HepG2 (cell line): Measurements from ENCODE around the gene IFIT1B. TPM values are rescaled to one million over a fixed set of nuclear protein-coding genes. Genes with fewer than 3 reads are reported as not detected.

Experiments used
- AKAP8 ChIP-seq: sonication (generic); formaldehyde crosslinking; IDR thresholded peaks from 2 replicates; pipeline ENCODE4 v1.5.1; 2020; ENCODE audit warnings: mild to moderate bottlenecking, missing genetic modification reagents
- CHCHD3 ChIP-seq: sonication (generic); formaldehyde crosslinking; IDR thresholded peaks from 2 replicates; pipeline ENCODE4 v1.8.0; 2022; ENCODE audit warnings: mild to moderate bottlenecking, missing genetic modification reagents, moderate library complexity
- EZH2 ChIP-seq: conservative IDR thresholded peaks from 2 replicates; pipeline ENCODE4 v1.6.1; 2012; ENCODE audit warnings: mild to moderate bottlenecking, low read depth, low read length, moderate library complexity
- MYC ChIP-seq: sonication (generic); formaldehyde crosslinking; IDR thresholded peaks from 2 replicates; pipeline ENCODE4 v1.9.0; 2021; ENCODE audit warnings: missing genetic modification reagents, borderline replicate concordance
- SIX4 ChIP-seq: sonication (generic); formaldehyde crosslinking; IDR thresholded peaks from 2 replicates; pipeline ENCODE4 v1.4.0; 2020; ENCODE audit warnings: missing genetic modification reagents
- ZNF552 ChIP-seq: sonication (generic); formaldehyde crosslinking; IDR thresholded peaks from 2 replicates; pipeline ENCODE4 v1.9.0; 2022; ENCODE audit warnings: missing genetic modification reagents, mild to moderate bottlenecking, borderline replicate concordance
- ZSCAN25 ChIP-seq: sonication (generic); formaldehyde crosslinking; IDR thresholded peaks from 2 replicates; pipeline ENCODE4 v1.8.0; 2022; ENCODE audit warnings: mild to moderate bottlenecking, missing genetic modification reagents
- polyA plus RNA-seq, 8 experiments: library from polyadenylated mRNA; depleted of rRNA in 3 of 8; stranded (reverse) in 7 of 8; unstranded in 1 of 8; fragments of >200 nt; fragmentation: Illumina TruSeq in 4 of 8; extraction: Trizol in 4 of 8; gene quantifications; 2 replicates each; pipeline versions ENCODE4 v1.2.1 to v1.2.3, GENCODE V29; 2011 to 2016; ENCODE audit warnings: low read depth in 4 of 8, missing spikeins in 1 of 8, mixed read lengths in 1 of 8; ENCODE audit not compliant: insufficient read depth in 1 of 8
- total RNA-seq, 5 experiments: library from RNA; depleted of rRNA; stranded (reverse); fragments of >200 nt; fragmentation: Illumina TruSeq; extraction: Trizol; gene quantifications; 2 replicates each; pipeline ENCODE4 v1.2.3, GENCODE V29; 2016; ENCODE audit warnings: low read depth in 1 of 5
- TF ChIP-seq, protein P1 (sequence below): conservative IDR thresholded peaks from 2 replicates; pipeline ENCODE4 v1.6.1; 2018; ENCODE audit warnings: missing genetic modification reagents
- TF ChIP-seq, protein P2 (sequence below): sonication (generic); formaldehyde crosslinking; IDR thresholded peaks from 2 replicates; pipeline ENCODE4 v1.4.0; 2020; ENCODE audit warnings: mild to moderate bottlenecking, missing genetic modification reagents, borderline replicate concordance
- TF ChIP-seq, protein P3 (sequence below): sonication (generic); formaldehyde crosslinking; IDR thresholded peaks from 2 replicates; pipeline ENCODE4 v1.4.0; 2020; ENCODE audit warnings: missing genetic modification reagents
- TF ChIP-seq, protein P4 (sequence below): sonication (generic); formaldehyde crosslinking; IDR thresholded peaks from 2 replicates; pipeline ENCODE4 v1.4.0; 2020; ENCODE audit warnings: mild to moderate bottlenecking, missing genetic modification reagents

IFIT1B gene
- total and polyA plus RNA-seq, 2 of the 13 experiments (the other 11 are each of a cell fraction or from before 2014, with no cell fraction given) = not detected

DNA sequence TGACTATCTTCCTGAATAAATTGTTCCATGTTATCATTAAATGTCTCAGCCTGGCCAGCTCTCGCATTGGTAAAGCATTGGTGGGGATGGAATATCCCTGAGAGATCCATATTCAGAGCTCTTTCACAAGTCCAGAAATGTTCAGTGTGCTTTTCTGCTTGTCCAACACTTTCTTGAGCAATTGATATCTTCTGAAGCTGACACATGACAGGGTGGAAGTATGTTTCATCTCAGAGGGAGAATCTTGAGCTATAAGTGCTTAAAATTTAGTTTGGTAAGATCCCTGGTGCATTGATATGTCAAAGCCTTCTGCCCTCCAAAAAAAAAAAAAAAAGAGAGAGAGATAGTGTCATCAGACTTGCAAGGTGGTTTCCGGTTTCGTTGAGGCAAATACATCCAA lies 42.6 kb upstream of the IFIT1B start (continued):
- TF ChIP-seq AKAP8 (CRISPR knock-in tag) (no peak), ZSCAN25 (no peak), SIX4 (CRISPR knock-in tag) (no peak), ZNF552 (CRISPR knock-in tag) (no peak), EZH2 (no peak), MYC (CRISPR knock-in tag) (no peak), CHCHD3 (no peak)
- TF ChIP-seq, protein P1, sequence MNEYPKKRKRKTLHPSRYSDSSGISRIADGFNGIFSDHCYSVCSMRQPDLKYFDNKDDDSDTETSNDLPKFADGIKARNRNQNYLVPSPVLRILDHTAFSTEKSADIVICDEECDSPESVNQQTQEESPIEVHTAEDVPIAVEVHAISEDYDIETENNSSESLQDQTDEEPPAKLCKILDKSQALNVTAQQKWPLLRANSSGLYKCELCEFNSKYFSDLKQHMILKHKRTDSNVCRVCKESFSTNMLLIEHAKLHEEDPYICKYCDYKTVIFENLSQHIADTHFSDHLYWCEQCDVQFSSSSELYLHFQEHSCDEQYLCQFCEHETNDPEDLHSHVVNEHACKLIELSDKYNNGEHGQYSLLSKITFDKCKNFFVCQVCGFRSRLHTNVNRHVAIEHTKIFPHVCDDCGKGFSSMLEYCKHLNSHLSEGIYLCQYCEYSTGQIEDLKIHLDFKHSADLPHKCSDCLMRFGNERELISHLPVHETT (CRISPR knock-in tag) = no peak
- TF ChIP-seq, protein P2, sequence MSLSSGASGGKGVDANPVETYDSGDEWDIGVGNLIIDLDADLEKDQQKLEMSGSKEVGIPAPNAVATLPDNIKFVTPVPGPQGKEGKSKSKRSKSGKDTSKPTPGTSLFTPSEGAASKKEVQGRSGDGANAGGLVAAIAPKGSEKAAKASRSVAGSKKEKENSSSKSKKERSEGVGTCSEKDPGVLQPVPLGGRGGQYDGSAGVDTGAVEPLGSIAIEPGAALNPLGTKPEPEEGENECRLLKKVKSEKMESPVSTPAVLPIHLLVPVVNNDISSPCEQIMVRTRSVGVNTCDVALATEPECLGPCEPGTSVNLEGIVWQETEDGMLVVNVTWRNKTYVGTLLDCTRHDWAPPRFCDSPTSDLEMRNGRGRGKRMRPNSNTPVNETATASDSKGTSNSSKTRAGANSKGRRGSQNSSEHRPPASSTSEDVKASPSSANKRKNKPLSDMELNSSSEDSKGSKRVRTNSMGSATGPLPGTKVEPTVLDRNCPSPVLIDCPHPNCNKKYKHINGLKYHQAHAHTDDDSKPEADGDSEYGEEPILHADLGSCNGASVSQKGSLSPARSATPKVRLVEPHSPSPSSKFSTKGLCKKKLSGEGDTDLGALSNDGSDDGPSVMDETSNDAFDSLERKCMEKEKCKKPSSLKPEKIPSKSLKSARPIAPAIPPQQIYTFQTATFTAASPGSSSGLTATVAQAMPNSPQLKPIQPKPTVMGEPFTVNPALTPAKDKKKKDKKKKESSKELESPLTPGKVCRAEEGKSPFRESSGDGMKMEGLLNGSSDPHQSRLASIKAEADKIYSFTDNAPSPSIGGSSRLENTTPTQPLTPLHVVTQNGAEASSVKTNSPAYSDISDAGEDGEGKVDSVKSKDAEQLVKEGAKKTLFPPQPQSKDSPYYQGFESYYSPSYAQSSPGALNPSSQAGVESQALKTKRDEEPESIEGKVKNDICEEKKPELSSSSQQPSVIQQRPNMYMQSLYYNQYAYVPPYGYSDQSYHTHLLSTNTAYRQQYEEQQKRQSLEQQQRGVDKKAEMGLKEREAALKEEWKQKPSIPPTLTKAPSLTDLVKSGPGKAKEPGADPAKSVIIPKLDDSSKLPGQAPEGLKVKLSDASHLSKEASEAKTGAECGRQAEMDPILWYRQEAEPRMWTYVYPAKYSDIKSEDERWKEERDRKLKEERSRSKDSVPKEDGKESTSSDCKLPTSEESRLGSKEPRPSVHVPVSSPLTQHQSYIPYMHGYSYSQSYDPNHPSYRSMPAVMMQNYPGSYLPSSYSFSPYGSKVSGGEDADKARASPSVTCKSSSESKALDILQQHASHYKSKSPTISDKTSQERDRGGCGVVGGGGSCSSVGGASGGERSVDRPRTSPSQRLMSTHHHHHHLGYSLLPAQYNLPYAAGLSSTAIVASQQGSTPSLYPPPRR = no peak
- TF ChIP-seq, protein P3, sequence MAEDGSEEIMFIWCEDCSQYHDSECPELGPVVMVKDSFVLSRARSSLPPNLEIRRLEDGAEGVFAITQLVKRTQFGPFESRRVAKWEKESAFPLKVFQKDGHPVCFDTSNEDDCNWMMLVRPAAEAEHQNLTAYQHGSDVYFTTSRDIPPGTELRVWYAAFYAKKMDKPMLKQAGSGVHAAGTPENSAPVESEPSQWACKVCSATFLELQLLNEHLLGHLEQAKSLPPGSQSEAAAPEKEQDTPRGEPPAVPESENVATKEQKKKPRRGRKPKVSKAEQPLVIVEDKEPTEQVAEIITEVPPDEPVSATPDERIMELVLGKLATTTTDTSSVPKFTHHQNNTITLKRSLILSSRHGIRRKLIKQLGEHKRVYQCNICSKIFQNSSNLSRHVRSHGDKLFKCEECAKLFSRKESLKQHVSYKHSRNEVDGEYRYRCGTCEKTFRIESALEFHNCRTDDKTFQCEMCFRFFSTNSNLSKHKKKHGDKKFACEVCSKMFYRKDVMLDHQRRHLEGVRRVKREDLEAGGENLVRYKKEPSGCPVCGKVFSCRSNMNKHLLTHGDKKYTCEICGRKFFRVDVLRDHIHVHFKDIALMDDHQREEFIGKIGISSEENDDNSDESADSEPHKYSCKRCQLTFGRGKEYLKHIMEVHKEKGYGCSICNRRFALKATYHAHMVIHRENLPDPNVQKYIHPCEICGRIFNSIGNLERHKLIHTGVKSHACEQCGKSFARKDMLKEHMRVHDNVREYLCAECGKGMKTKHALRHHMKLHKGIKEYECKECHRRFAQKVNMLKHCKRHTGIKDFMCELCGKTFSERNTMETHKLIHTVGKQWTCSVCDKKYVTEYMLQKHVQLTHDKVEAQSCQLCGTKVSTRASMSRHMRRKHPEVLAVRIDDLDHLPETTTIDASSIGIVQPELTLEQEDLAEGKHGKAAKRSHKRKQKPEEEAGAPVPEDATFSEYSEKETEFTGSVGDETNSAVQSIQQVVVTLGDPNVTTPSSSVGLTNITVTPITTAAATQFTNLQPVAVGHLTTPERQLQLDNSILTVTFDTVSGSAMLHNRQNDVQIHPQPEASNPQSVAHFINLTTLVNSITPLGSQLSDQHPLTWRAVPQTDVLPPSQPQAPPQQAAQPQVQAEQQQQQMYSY (CRISPR knock-in tag) = no peak
- TF ChIP-seq, protein P4, sequence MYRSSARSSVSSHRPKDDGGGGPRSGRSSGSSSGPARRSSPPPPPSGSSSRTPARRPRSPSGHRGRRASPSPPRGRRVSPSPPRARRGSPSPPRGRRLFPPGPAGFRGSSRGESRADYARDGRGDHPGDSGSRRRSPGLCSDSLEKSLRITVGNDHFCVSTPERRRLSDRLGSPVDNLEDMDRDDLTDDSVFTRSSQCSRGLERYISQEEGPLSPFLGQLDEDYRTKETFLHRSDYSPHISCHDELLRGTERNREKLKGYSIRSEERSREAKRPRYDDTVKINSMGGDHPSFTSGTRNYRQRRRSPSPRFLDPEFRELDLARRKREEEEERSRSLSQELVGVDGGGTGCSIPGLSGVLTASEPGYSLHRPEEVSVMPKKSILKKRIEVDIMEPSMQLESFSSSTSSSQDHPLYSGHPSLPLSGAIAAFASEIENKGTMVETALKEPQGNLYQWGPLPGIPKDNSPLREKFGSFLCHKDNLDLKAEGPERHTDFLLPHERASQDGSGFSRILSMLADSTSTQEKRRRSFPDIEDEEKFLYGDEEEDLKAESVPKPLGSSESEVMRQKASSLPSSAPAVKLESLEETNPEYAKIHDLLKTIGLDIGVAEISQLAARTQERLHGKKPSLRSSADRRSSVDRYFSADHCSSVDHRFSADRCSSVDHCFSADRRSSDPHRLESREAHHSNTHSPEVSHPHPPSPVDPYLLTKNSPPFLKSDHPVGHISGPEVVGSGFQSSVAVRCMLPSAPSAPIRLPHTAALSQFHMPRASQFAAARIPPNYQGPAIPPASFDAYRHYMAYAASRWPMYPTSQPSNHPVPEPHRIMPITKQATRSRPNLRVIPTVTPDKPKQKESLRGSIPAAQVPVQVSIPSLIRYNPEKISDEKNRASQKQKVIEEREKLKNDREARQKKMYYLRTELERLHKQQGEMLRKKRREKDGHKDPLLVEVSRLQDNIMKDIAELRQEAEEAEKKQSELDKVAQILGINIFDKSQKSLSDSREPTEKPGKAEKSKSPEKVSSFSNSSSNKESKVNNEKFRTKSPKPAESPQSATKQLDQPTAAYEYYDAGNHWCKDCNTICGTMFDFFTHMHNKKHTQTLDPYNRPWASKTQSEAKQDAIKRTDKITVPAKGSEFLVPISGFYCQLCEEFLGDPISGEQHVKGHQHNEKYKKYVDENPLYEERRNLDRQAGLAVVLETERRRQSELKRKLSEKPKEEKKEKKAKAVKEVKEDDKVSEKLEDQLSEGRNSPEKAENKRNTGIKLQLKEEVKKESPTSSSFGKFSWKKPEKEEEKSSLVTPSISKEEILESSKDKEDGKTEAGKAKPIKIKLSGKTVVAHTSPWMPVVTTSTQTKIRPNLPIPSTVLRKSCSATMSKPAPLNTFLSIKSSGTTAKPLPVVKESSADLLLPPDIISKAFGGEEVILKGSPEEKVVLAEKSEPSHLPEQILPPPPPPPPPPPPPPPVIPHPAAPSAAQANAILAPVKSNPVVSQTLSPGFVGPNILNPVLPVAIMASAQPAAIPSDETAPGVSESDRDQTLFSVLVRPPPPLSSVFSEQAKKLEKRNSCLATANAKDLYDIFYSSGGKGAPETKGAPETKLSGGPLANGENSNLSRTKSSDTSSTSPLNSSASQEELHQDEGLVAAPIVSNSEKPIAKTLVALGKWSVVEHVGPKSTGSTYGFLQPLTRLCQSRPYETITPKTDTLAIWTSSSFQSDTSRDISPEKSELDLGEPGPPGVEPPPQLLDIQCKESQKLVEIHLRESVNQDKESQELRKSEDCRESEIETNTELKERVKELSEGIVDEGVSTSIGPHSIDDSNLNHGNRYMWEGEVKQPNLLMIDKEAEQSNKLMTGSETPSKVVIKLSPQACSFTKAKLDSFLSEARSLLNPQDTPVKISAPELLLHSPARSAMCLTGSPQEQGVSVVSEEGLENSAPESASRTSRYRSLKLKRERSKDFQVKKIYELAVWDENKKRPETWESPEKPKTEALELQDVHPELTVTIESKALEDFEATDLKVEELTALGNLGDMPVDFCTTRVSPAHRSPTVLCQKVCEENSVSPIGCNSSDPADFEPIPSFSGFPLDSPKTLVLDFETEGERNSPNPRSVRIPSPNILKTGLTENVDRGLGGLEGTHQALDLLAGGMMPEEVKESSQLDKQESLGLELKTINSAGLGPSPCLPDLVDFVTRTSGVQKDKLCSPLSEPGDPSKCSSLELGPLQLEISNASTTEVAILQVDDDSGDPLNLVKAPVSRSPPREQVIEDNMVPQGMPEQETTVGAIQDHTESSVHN (CRISPR knock-in tag) = no peak
